Activated B cell treated with CpG ODN at 0.5 μM for 24 hours (primary cell): ENCODE results near the gene GDPD2. TPM values are rescaled to one million over a fixed set of nuclear protein-coding genes. Genes with fewer than 3 reads are reported as not detected.

Experiments used
- ATAC-seq: fragments of 200-7000 bp; cut with Tn5 transposase; one replicate; pipeline ENCODE4 v1.10.0; 2021; ENCODE audit warnings: low read depth, mild to moderate bottlenecking, moderate library complexity
- CTCF ChIA-PET: fragments of 350-600 bp; sonication (Branson Sonifier 250); formaldehyde crosslinking; loops from one replicate; lab custom pipeline; 2021; ENCODE audit warnings: antibody characterized with exemption; lab: Charles Lee
- POLR2A ChIA-PET: fragments of 350-600 bp; sonication (Branson Sonifier 250); formaldehyde crosslinking; loops from one replicate; lab custom pipeline; 2021; ENCODE audit warnings: antibody characterized with exemption; lab: Charles Lee
- DNase-seq: peaks from one replicate; pipeline ENCODE4 v3.0.0; 2022
- H3K27ac Mint-ChIP-seq: one replicate; pipeline ENCODE4 v1.8.0; 2020; ENCODE audit warnings: mixed read lengths
- H3K27me3 Mint-ChIP-seq: one replicate; pipeline ENCODE4 v1.8.0; 2021; ENCODE audit warnings: mixed read lengths
- H3K36me3 Mint-ChIP-seq: one replicate; pipeline ENCODE4 v1.8.0; 2021; ENCODE audit warnings: low read depth, mixed read lengths
- H3K4me1 Mint-ChIP-seq: one replicate; pipeline ENCODE4 v1.8.0; 2021; ENCODE audit warnings: mixed read lengths
- H3K4me3 Mint-ChIP-seq: one replicate; pipeline ENCODE4 v1.8.0; 2020; ENCODE audit warnings: mild to moderate bottlenecking, mixed read lengths
- H3K9me3 Mint-ChIP-seq: one replicate; pipeline ENCODE4 v1.8.0; 2020; ENCODE audit warnings: mixed read lengths
- intact Hi-C: fragments of 100-400 bp; cut with micrococcal nuclease; formaldehyde crosslinking; loops from one replicate; pipeline ENCODE4 v1.15.1; 2024
- total RNA-seq: library from RNA; stranded (reverse); gene quantifications from 2 replicates; pipeline ENCODE4 v1.2.3, GENCODE V29; 2022
- TF ChIP-seq, protein P1 (sequence below): fragments of 200-600 bp; IDR thresholded peaks from one replicate; pipeline ENCODE4 v1.8.0; 2022; ENCODE audit warnings: antibody characterized with exemption, mild to moderate bottlenecking

Gene GDPD2
- total RNA-seq, 1 donor from 2014 or later = not detected

DNA sequence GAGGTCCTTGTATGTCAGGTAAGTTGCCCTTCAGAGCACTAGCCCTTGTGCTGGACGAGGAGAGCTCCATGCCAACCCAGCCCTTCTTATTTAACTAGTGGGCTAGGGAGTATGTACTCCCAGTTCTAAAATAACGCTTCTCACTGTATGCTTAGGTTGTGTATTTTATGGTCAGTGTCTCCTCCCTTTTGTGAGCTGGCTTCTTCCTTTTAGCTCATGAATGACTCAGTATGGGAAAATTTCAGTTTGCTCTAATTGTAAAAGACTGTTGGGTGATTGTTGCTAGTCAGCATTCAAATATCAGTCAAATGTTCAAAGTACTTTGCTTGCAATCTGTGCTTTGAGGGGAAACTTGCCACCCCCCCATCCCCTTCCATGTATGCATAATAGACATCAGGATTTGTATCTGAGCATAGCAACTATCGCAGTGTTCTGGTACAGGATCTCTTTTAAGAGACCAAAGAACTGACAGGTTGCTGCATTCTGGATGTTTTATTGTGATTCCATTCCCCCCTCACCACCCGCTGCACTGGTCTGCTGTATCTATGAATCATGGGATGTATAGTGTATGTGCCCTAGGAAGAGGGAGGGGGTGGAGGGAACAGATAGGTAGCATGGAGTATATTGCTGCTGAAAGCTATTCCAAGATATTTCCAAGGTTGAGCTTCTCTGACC, 56.3 kb downstream of the GDPD2 start:
- DNase-seq (no peak), ATAC-seq (no peak)
- H3K4me3 Mint-ChIP-seq = no peak overlapping the region
- ChIA-PET POLR2A (no interaction called here), CTCF (no interaction called here)
- no peak overlapping the region for H3K27ac Mint-ChIP-seq
- TF ChIP-seq, protein P1, sequence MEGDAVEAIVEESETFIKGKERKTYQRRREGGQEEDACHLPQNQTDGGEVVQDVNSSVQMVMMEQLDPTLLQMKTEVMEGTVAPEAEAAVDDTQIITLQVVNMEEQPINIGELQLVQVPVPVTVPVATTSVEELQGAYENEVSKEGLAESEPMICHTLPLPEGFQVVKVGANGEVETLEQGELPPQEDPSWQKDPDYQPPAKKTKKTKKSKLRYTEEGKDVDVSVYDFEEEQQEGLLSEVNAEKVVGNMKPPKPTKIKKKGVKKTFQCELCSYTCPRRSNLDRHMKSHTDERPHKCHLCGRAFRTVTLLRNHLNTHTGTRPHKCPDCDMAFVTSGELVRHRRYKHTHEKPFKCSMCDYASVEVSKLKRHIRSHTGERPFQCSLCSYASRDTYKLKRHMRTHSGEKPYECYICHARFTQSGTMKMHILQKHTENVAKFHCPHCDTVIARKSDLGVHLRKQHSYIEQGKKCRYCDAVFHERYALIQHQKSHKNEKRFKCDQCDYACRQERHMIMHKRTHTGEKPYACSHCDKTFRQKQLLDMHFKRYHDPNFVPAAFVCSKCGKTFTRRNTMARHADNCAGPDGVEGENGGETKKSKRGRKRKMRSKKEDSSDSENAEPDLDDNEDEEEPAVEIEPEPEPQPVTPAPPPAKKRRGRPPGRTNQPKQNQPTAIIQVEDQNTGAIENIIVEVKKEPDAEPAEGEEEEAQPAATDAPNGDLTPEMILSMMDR = no peak
- H3K4me1 Mint-ChIP-seq = no peaks in the 10 kb centered on the region
- no peaks in the 10 kb centered on the region for H3K9me3 Mint-ChIP-seq
- peaks cover 5% of the 10 kb centered on the region for H3K36me3 Mint-ChIP-seq
- no peaks in the 10 kb centered on the region for H3K27me3 Mint-ChIP-seq
- intact Hi-C loops = no loop called here

DNA sequence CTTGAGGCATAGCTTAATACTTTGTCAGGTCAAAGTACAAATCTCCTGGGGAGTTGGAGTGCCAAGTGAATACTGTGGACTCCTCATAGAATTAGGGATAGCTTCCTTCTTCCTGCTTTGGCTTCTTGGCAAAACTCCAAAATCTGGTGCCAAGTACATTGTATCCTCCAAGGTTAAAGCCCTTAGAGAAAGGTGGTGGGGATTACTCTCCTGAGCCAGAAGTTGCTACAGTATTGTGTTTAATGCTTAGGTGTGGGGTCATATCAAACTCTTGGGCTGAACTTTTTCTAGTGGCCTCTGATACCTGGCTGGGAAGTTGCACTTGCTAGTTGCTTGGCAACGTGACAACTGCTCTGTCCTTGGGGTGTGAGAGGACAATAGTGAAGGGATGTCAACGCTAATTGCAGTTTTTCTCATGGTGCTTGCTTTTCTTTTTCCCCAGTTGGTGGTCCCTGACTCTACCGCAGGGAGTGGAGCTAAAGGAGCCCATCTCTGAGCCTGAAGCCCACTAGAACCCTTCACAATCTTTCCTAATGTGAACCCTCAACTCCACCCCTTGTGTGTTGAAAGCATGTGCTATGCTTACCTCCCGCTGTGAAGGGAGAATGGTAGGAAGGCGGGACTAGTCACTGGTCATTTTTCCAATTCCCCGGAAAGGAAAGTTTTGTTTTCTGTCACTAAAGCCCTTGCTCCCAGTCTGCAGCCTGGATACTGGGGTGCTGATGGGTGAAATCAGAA, 57.0 kb downstream of the GDPD2 start:
- Mint-ChIP-seq H3K4me3 (no peak overlapping the region), H3K9me3 (no peaks in the 10 kb centered on the region), H3K36me3 (peaks cover 7% of the 10 kb centered on the region), H3K27ac (no peak overlapping the region), H3K27me3 (no peaks in the 10 kb centered on the region), H3K4me1 (no peaks in the 10 kb centered on the region)
- TF ChIP-seq, protein P1 = no peak
- ATAC-seq (no peak), DNase-seq (no peak)
- CTCF ChIA-PET = no interaction called here
- POLR2A ChIA-PET = no interaction called here
- intact Hi-C loops = no loop called here

DNA sequence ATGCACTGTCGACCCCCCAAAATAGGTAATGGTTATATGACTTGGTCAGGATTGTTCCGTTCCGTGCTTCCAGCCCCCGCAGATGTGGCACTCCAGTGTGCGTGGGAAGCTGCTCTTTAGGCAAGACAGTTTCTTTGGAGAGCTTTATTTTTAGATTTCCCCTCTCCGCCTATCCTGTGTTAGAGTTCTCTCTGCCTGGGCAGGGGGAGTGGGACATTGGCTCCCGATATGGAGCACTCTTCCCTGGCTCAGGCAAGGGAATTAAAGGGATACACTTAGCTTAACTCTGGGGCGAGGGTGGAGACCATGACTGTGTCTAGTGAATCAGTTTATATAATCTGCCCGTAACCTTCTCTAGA, 57.5 kb downstream of the GDPD2 start:
- H3K4me3 Mint-ChIP-seq = no peak overlapping the region
- peaks cover 7% of the 10 kb centered on the region for H3K36me3 Mint-ChIP-seq
- intact Hi-C loops = no loop called here
- H3K4me1 Mint-ChIP-seq = no peaks in the 10 kb centered on the region
- no peaks in the 10 kb centered on the region for H3K27me3 Mint-ChIP-seq
- no peak overlapping the region for H3K27ac Mint-ChIP-seq
- no peak for ATAC-seq
- no peak for DNase-seq
- TF ChIP-seq, protein P1 = no peak
- CTCF ChIA-PET = no interaction called here
- POLR2A ChIA-PET = no interaction called here
- H3K9me3 Mint-ChIP-seq = no peaks in the 10 kb centered on the region

DNA sequence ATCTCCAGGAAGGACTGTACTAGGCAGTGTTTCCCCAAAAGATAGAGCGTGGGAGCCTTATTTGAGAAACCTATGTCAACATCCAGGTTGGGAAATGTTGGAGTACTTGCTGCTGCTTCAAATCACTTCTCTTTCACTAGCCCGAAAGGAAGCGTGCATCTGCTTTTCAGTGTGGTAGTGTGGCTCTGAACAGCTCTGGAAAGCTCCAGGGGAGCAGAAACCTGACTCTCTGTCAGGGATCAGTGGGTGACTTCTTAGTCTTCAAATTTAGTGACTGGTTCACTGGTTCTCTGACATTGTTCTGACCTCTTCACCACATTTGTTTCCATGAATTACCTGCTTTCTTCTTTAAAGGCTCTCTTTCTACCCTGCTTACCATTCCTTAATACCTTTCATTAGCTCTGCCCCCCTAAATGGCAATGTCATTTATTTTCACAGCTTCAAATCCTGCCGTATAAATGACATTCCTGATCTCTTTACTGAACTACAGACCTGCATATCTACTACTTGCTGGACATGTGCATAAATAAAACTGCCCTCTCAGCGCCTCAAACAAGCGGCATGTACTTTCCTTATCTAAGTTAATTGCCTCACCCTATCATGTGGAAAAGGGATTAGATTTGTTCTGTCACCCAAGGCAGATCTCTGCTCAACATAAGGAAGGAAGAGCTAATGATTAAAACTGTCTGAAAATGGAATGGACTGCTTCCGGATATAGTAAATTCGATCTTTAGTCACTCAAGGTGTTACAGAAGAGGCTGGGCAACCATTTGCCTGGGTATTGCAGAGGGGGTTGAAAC, 58.6 kb downstream of the GDPD2 start:
- TF ChIP-seq, protein P1 = no peak
- Mint-ChIP-seq H3K4me1 (no peaks in the 10 kb centered on the region), H3K9me3 (no peaks in the 10 kb centered on the region), H3K36me3 (peaks cover 9% of the 10 kb centered on the region), H3K4me3 (no peak overlapping the region), H3K27me3 (no peaks in the 10 kb centered on the region), H3K27ac (no peak overlapping the region)
- CTCF ChIA-PET = no interaction called here
- DNase-seq (no peak), ATAC-seq (no peak)
- intact Hi-C loops = no loop called here
- POLR2A ChIA-PET = no interaction called here

DNA sequence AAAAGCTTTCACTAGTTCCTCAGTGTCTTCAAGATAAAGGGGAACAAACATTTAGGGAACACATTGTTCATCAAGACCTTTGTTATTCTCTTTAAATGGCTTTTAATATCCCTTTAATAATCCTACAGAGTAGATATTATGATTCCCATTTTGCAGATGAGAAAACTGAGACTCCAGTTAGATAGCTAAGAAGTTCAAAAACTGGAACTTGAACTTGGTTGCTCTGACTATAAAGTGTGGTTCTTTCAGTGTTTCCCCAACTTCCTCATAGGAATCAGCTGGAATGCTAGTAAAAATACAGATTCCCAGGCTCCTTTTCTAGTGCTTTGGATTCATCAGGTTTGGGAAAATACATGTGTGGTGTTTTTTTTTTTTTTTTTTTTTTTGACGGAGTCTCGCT, 59.2 kb downstream of the GDPD2 start:
- Mint-ChIP-seq H3K36me3 (peaks cover 12% of the 10 kb centered on the region), H3K4me1 (no peaks in the 10 kb centered on the region)

More for the DNA sequence above, 59.2 kb downstream of the GDPD2 start:
- intact Hi-C loops = no loop called here
- no peak for DNase-seq
- CTCF ChIA-PET = no interaction called here
- TF ChIP-seq, protein P1 = no peak
- H3K9me3 Mint-ChIP-seq = no peaks in the 10 kb centered on the region
- ATAC-seq = no peak
- no peak overlapping the region for H3K27ac Mint-ChIP-seq
- no peaks in the 10 kb centered on the region for H3K27me3 Mint-ChIP-seq
- no peak overlapping the region for H3K4me3 Mint-ChIP-seq
- POLR2A ChIA-PET = no interaction called here
